ENCODE data around the gene PRKCE.

PRKCE gene

DNA sequence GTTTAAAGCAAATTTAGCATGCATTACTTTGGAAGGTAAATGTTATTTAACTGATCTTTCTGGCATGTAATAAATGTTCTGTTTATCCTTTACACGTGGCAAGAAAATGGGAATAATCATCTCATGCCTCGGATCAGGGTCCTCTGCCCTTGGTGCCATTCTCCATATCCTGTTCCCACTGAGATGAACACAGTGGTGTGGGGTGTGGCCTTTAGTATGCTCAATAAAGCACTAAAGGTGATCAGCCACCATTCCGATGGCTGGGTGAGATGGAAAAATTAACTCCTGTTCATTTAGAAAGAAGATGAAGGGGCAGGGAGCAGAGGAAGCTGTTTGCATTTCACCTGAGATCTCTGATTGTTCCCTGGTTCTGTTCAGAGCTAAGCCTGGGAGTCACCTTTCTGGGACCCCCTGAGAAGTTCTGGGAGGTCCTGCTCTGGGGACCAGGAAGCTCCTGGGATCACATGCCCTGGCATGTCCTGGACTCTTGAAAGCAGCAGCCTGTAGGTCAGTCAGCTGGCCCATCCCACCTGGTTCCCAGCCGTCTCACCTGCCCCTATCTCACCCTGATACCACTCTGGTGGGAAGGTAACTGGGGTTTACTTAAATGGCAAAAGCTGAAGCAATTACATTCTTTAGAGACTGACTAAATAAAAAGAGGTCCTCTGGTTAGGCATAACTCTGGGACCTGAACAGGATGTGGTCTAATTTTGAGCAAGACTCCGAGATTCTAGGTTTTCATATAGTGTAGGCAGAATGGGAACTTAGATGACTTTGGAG lies 356.8 kb downstream of the PRKCE start:
- no peak for DNase-seq

DNA sequence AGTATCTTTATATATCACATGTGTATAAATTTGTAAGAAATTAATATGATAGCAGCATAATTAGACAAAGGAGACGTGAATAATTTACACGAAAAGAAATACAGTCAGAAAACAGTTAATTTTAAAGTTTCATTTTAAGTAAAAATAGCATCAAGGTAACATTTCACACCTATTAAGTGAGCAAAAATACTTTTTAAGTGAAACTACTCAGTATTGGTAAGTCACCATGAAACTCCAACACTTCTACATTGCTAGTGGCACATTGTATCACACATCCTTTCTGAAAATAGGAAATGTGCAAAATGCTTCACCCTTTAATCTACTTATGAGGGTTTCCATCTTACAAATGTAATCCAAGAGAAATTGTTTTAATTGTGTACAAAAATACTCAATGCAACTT lies 357.8 kb downstream of the PRKCE start:
- no peak for DNase-seq

DNA sequence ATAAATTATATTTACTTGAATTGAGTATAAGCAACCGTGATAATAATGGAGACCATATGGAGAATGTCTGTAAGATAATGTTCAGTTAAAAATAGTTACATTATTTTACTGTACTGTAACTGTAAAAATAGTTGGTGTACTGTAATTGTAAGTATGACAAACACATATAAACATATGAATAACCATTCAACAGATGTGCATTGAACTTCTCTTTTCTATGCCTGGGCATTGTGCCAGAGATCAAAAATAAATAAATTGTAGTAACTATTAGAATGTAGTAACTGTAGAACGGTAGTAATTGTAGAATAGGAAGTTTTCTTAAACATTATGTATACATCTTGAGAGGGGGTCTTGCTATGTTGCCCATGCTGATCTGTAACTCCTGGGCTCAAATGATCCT lies 358.3 kb downstream of the PRKCE start:
- DNase-seq: no peak

DNA sequence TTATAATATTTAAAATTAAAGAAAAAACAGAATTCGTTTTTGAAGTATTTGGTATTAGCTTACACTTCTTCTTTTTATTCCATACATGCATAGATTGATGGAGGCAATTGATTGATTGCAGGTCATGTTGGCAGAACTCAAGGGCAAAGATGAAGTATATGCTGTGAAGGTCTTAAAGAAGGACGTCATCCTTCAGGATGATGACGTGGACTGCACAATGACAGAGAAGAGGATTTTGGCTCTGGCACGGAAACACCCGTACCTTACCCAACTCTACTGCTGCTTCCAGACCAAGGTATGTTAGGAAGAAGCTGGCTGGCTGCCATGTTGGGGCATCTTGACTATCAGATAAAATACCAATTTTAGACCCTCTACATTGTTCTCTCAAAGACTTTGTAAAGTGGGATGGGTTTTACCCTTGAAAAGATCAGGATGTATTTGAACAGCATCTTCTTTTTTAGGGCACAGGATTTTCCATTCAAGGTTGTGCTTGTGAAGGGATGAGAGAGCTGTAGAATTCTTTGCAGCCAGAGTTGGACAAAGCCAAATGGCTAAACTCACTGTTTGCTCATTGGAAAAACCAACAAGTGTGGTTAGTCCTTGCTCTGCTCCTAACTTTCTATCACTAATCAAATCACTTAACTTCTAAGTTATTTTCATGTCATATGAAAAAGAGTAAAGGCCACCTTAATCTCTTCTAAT lies 358.9 kb downstream of the PRKCE start:
- no peak for DNase-seq

DNA sequence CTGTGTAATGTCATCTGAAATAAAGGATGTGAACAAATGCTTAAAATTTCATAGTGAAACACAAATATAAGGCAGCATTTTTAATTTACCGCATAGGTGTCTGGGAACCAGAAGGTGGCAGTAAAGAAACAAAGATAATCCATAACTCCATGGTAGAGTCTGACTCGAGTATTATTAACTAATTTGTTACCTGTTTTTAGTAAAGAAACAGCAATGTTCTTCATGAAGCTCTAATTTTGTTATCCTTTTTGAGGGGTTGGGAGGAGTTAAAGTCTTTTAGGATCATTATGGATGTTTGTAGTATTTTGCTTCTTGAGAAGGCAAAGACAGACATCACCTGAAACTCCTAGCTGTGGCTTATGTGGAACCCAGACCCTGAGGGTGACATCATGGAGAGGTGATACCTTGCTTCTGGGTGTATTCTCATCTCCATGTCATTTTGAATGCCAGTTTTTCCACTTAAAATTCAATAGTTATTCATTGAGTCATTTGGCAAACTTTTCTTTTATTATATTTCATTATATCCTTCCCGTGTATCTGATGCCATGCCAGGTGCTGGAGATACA lies 359.5 kb downstream of the PRKCE start:
- peak; percentile 24 for DNase-seq

DNA sequence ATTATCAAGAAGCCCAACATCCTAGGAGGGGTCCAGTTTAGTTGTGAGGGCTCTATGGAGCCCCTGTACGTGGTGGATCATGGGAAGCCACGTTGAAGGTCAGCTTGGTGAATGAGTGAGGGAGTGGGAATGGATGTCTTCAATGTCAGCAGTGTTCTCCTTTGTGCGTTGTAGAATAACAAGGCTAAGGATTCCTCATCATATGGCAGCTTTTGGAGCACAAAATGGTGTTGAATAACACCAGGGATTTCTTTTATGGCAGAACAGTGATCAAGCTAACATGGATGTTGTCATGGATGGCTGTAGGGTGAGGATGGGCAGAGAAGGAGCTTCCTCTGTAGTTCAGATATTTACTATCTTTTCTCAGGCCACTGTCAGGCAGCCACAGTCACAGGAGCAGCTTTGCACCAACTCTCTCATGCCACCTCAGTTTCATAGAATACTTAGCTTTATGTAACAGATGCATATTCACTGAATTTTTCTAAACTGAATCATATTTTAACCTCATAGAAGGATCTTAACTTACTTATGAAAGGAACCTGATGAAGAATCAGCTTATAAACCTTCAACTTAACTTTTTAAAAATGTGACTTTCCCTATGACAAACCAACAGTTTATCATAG lies 361.3 kb downstream of the PRKCE start:
- no peak for DNase-seq

DNA sequence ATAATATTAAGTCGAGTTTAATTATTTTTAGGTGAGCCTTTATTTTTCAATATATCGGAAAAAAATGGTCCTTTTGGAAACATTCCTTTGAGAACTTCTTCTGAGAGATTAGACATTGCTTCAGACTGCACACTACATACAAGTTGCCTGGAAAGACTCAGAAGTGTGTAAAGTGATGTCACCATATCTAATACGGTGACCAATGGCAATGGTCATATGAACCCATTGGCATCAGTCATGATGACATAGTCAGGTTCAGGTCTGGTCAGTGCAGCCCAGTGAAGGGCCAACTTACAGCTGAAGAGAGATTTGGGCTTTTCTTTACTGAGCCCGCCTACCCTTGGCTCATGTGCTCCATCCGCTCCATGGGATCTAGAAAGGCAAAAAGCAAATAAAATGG lies 362.3 kb downstream of the PRKCE start:
- no peak for DNase-seq

DNA sequence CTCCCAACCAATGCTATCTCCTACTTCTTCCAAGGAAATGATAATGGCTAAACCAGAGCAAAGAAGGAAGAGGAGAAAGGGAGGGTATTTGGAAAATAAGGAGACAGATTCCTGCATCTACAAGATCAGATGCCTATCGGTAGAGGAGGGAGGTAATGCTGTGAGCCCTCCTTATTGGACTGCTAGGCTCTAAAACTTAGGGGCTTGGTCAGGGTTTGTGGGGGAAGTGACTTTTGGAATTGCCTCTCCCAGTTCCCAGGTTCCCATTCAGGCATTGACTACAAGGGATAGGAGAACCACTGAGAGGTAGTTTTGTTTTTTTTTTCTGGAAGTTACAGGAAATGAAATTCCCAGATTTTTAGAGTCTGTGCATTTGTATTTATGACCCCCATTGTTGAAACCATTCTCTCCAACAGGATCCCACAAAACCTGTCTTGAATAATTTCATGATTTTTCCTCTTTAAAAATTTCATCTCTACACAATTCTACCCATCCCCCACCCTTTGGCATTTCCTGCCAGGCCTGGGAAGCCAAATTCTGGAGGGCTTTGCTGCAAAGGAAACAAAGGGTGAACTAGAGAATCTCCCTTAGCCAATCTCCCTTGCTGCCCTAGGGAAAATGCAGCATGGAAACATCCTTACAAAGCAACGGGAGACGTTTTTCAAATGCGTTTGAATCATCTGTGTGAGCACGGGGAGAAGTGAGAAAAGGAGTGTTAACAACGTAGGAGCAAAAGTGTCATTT lies 363.6 kb downstream of the PRKCE start:
- DNase-seq: no peak

DNA sequence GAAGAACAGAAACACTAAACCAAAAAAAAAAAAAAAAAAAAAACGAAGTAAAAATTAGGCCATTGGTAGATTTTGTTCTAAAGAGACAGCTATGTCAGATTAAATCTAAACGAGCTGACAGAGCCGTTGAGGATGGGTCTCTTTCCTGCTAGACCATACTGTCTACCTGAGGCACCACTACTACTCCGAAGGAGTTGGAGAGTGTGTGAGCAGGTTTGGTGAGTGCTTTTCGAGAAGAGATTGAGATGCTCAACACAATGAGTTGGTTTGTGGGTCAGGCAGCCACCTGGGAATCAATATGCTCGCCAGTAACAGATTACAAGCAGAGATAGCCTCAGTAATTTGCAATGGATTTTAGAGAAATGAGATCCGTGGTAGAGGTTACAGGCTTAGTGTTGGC lies 364.2 kb downstream of the PRKCE start:
- DNase-seq: no peak

DNA sequence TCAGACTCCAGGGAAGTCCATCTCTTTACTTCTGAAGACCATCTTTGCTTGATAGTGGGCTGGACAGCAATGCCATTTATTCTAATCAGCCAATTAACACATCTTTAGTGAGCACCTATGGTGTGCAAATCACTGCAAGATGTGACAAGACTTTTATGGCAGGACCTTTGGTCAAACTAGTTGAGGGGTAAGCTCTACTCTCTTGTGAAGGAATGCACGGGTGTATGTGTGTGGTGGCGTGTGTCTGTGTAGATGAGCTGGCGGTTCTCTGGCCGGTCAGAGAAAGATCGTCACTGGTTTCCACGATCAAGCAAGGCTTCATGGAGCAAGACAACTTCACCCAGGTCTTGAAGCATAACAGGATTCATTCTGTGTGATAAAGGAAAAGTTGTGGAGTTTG lies 364.6 kb downstream of the PRKCE start:
- DNase-seq: no peak

DNA sequence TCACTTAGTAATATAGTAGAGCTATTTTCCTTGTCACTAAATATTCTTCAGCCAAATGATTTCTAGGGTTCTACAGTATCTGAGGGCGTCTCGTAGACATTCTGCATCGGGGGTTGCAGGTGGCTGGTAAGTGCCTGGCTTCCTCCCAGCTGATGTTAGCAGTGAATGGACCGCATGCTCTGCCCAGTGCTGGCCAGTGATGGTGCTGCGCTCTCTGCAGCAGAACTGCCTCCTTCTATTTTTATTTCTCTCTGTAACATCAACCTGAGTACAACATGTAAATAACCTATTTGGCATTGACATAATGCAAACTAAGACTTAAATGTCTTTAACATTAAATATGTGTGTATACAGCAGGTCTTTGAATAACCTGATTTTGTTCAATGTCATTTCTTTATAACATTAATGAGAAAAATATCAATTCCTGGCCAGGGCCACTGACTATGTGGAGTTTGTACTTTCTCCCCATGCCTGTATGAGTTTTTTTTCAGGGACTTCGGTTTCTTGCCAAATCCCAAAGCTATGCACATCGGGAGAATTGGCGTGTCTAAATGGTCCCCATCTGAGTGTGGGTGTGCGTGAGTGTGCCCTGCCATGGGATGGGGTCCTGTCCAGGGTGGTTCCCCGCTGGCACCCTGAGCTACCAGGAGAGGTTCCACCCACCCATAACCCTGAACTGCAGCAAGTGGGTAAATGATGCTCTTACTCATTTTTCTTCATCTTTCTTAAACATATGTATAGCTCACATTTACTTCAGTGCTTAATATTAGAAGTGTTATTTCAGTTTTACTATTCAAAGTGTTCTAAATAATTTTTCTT lies 367.5 kb downstream of the PRKCE start:
- DNase-seq: no peak

DNA sequence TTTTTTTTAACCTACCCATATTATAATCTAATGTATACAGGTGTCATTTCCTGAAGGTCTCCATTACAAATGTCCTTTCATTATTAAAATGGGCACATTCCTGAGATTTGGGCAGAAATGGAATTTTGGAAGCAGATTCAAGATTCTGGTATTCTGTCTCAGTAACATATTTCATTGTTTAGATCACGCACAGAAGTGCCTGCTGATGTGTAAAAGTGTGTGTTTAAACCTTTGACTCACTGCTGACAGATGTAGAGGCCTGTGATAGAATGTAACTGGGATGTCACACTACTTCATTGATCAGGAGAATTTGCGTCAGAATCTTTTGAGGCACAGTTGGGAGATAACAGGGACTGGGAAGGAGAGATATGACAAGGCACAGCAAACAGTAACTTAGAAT lies 368.9 kb downstream of the PRKCE start:
- DNase-seq: no peak

DNA sequence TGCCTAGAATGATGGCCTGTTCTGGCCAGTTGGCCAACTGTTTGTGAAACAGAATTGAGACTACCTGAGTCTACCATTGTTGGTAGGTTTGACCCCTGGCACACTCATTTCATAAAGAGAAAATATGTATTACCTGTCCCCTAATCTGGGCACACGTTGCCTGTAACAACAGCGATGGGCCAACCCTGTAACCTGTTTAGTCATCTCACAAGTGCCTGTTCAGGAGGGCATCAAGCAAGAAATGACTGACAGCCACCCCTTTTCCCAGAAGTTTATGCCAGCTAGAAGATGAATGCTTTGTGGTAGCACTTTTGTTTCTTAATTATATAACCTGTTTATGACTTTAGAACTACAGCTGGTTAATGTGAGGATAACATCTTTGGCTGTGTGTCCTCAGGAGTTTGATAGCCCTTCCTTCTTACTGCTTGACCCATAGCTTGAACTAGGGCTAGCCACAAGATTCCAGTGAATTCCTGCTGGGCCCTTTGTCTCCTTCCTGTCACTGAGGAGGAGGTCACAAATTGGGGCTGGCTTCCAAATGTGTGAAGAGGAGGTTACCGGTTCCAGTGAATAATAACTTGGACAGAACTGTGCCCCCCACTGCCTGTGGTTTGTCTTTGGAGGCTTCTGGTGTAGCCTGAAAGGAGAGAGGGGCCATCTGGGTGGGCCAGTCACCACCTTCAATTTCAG lies 371.8 kb downstream of the PRKCE start:
- DNase-seq: no peak

DNA sequence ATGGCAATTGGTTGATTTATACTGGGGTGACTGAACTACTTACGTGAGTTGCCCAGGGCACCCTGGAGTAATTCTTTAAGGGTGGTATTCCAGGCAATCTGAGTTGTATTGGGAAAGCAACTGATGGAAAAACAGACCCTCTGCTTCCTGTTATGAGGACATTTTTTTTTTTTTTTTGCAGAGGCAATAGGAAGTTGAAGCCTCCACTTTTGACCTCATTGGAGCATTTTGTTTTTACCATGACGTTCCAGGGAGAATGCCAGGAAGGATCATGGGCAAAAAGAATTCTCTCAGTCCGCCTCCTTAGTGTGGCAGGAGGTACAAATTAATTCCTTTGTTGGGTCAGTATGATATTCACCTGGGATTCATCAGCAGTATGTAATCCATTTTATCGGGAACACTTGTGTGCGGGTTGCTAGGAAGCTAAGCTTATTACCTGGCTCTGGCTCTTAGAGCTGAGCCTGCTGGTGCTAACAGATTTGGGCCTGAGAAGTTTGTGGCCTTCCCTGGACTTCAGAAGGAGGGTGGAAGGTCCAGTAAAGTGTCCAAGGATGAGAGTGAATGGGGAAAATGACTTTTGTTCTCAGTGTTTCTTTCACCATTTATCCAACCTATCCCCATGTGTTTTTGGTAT lies 372.8 kb downstream of the PRKCE start:
- no peak for DNase-seq

DNA sequence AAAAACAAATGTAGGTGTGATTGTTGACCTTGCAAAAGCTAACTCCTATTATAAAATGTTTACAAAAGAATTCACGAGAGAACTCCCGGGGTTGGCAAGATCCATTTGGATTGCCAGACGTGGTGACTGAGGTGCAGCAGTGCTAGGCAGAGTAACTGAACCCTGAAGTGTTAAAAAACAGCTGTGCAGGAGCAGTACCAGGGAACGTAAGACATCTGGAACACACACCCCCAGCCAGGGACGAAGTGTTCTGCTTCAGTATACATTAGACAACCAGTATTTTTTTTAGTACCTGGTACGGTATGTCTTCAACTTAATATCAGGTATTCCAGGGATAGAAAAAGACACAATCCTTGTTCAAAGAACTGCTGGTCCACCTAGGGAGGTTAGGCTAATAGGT lies 373.6 kb downstream of the PRKCE start:
- DNase-seq: no peak

DNA sequence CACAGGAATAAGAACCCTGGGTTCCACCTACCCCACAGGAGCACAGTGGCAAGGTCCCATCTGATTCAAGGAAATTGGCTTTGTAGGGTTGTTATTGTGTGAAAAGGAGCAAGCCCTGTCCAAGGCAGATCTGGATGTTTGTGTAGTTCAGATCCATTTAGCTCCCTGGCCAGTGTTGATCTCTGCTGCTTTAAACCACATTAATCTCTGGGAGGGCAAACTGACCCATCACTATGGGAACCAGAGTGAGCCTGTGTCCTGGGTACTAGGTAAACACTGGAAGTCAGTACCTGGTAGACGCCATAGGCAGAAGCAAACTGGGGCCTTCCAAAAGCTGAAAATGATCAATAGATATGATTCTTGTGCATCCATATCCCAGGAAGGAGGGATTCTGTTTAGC lies 374.2 kb downstream of the PRKCE start:
- no peak for DNase-seq

DNA sequence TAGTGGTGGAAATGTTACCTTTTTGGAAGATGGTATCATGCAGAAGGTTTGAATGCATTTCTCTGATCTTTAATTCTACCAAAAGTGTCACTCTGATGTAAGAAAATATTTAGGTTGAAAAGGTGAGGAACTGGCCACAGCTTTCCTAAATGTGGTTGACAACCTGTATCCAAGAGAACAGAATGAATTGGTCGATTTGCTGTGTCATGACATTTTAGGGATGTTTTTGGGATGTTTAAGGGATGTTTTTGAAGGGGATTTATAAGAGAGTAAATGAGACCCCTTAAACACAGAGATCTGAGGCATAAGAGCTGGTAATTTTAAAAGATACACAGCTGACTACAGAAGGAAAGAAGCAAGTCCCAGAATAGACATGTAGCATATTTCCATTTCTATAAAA lies 375.0 kb downstream of the PRKCE start:
- no peak for DNase-seq

DNA sequence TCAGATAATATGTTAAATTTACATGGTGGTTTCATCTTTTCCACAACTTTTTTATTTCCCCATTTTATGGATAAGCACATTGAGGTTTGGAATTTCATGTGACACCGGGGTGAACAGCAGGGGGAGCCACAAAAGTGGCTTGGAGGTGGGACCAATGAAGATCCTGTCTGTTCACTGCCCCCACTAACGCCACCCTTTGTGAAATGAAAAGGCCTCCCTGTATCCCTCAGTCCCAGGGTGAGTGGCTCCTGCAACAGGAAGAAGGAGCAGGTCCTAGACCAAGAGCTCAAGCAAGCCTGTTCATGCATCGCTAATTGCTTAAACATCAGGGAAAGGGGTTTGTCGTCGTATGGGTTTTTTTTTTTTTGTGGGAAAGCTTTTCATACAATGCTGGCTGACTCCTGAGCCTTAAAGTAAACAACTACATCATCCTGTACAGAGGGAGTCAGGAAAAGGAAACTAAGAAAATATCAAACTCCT lies 377.9 kb downstream of the PRKCE start:
- DNase-seq: no peak

DNA sequence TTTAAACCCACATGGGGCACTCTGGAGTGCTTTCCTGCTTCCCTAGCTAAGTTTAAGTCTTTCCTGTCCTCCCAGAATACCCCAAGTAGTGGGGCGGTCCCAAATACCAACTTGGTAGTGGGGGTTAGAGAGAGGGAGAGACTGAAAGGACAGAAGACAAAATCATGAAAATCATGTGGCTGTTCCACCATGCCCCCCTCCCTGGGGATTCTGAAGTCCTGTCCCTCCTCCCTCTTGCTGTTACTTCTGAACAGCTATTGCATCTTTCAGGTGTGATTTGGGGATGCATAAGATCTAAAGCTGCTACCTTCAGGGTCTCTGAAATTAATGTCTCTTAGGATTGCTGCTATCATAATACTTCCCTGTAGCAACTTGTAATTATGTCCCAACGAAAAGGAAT lies 378.9 kb downstream of the PRKCE start:
- DNase-seq: no peak

DNA sequence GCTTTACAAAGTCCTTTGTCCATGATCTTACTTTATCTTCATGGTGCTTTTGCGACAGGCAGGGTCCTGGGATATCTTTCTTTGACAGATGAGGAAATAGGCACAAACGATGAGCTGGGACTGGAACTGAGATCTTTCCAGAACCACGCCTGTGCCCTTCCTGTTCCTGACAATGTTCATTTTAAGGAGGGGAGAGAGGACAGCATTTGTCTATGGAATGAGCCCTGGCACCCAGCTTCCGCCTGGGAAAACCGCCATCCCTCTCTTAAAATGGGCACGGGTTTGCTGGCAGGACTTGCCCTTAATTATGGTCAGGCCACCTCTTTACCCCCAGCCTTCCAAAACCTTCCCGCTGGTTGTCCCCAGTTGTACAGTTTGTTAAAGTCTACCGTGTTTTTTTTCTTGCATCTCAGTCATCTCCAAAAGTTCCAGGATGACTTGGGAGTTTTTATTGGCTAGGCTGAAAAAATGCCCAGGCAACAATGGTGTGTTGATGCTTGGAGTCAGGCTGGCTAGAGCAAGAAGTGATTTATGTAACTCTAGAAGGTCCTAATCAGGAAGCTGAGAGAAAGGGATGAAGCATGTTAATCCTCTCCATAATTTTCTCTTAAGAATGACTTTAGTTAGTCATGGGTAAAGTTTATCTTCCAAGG lies 380.8 kb downstream of the PRKCE start:
- no peak for DNase-seq
